NCI-H510A (cell line): ENCODE data around the gene ARIH1.

Experiments
- DNase-seq: peaks from one replicate; lab custom pipeline; 2025; lab: John Stamatoyannopoulos, UW

ARIH1 gene

DNA sequence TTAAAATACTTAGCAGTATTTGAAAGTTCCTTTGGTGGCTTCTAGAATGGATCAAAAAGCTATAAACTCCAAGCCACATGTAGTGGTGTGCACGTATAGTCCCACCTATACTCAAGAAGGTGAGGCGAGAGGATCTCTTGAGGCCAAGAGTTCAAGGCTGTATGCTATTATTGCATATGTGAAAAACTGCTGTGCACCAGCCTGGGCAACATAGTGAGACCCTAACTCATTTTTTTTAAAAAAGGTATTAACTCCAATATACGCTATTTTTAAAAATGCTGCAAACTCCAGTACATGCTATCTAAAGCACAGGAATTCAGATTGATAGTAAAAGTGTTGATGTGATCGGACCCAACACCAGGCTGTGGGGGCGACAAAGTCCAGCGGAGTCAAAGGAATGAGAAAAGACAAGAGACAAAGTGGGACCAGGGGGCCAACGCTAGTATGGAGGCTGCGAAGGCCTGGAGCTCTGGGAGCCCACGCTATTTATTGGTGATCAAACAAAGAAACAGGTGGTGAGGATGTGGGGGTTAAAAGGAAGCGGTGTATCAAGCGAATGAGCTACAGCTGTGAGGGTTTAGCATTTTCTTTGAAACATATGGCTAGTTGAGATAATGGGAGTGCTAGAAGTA lies 66.6 kb downstream of the ARIH1 start:
- no peak for DNase-seq

DNA sequence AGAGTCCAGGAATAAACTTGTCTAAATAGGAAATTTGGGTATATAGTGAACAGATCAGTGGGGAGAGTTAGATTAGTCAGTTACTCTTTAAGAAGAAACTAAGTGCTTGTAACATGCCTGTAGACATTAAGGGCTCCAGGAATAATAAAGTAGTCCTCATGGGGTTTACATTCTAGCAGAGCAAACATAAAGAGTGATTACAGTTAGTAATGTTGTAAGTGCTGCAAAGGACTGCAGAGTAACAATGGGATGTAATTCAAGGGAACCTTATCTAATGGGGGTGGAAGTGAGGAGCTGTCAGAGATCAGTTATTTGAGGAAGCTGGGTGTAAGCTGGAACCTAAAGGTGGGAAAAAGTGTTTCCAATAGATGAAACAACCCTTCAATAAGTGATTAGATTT lies 67.5 kb downstream of the ARIH1 start:
- no peak for DNase-seq

DNA sequence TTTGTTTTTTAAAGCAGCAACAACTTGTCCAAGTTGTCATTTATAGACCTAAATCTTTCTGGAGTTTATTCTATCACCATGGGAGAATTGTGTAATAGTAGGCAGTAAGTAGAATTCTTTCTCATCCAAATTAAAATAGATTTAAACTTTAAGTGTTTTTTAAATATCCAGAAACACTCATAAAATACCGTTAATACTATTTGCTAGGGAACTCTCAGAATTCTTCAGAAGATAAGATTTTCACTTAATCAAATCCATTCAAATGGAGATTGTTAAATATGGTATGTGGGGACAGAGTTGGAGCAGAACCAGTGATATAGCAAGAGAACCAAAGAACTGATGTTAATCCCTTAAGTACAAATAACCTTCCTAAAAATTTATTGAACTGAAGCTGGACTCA lies 71.0 kb downstream of the ARIH1 start:
- no peak for DNase-seq

DNA sequence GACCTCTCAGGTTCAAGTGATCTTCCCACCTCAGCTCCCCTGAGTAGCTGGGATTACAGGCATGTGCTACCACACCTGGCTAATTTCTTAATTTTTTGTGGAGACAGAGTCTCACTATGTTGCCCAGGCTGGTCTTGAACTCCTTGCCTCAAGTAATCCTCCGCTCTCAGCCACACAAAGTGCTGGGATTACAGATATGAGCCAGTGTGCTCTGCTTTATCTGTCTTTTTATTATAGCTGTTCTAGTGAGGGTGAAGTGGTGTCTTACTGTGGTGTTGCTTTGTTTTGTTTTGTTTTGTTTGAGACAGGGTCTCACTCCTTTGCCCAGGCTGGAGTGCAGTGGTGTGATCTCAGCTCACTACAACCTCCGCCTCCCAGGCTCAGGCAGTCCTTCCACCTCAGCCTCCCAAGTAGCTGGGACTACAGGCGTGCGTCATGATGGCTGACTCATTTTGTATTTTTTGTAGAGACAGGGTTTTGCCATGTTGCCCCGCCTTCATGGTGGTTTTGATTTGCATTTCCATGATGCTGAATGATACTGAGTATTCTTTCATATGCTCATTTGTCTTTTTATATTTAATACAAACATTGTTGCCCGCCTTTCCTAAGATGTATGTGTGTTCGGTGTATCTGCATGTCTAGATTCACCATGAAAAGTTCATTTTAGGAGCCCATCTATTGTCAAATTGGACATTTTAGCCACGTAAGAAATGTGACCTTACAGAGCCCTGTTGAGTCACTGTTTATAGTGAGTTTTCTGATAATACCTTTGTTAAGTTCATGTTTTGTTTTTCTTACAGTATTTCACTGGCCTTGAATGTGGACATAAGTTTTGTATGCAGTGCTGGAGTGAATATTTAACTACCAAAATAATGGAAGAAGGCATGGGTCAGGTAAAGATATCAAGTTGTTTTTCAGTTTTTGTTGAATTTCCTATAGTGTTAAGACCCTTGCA lies 80.6 kb downstream of the ARIH1 start:
- DNase-seq: no peak

DNA sequence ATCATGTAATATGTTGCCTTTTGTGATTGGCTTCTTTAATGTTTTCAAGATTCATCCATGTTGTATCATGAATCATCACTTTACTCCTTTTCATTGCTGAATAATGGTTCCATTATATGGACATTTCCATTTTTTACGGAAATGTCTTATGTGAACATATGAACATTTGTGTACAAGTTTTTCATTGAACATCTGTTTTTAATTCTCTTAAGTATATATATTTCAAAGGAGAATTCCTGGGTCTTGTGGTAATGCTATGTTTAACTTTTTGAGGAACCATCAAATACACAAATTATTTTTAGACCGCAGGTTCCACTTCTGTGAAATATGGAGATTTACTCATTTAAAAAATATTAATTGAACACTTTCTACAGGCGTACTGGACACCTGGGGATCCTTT lies 85.7 kb downstream of the ARIH1 start:
- DNase-seq: no peak

DNA sequence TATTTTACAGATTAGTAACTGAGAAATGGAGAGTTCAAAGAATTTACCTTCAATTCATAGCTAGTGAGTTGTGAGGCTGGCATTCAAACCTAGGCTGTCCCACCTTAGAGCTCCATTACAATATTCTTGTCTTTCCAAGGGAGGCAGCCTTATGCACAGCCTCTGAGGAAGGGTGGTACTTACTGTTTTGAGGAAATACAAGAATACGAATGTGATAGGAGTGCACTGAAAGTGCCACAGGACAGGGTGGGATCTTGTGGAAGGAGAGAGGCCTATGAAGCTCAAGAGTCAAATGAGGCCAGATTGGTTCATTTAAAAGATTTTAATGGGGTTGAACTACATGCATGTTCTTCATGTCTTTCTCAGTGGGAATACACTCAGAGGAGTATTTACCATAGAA lies 86.3 kb downstream of the ARIH1 start:
- DNase-seq: no peak

DNA sequence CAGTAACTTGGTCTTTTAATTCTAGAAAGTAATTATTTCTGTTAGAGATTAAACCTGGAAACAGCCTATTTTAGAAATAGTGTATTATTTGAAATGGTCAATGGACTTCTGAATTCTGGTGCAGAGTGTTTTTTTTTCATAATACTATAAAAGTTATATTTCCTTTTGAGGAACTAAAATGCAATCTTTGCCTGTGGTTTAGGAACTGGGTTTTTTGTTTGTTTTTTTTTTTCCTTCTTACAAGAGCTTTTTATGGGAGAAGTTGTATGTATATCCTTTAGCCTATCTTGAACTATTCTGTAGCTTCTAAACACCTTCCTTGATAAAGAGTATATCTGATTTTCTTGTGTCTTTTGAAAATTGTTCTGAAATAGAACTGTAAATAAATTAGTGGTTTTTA lies 88.3 kb downstream of the ARIH1 start:
- no peak for DNase-seq

DNA sequence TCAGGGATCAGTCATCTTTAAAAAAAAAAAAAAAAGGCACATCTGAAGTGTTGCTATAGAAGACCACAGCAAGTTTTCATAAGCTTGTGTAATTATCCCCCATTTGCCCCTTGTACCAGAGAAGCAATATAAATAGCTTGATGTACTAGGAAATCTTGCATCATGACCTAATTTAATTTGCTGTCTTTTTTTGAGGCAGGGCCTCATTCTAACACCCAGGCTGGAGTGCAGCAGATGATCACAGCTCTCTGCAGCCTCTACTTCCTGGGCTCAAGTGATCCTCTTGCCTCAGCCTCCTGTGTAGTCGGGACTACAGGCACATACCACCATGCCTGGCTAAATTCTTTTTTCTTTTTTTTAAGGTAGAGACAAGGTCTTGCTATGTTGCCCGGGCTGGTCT lies 88.7 kb downstream of the ARIH1 start:
- DNase-seq: no peak

DNA sequence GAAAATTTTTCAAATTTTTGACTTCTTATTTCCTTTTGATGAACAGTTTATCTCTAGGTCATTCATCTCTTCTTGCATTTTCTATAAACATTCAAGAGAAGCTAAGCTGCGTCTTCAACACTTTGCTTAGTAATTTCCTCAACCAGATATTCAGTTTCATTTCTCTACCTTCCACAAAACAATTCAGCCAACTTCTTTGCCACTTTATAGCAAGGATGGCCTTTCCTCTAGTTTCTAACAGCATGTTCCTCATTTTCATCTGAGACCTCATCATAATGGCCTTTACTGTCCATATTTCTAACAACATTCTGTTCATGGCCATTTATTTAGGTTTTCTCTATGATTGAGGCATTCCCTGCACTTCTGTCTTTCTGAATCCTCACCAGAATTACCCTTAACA lies 90.0 kb downstream of the ARIH1 start:
- DNase-seq: no peak

DNA sequence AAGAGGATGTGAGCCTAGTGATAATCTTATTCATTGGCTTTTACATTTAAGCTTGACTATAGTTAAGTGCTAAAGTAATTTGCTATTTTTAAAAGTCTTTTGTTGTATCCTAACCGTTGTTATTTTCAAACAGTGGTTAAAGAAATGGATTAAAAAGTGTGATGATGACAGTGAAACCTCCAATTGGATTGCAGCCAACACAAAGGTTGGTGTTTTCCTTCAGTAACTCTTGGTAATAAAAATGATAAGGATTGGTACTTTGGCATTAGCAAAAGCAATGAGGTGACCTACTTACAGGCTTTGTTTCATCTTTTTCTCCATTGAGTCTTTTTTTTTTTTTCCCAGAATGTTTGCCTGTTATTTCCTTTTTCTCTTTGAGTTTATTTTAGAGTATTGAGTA lies 92.8 kb downstream of the ARIH1 start:
- DNase-seq: no peak

DNA sequence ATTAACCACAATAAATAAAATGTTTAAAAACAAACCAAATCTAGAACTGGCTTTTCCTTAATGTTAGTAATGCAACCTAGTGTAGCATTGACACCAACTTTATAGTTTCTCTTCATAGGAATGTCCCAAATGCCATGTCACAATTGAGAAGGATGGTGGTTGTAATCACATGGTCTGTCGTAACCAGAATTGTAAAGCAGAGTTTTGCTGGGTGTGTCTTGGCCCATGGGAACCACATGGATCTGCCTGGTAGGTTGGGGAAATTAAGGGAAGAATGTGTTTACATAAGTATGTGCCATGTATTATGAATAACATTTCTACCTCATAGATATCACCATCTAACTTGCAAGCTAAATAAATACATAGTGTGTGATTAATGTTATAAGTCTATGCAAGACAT lies 95.9 kb downstream of the ARIH1 start:
- no peak for DNase-seq

DNA sequence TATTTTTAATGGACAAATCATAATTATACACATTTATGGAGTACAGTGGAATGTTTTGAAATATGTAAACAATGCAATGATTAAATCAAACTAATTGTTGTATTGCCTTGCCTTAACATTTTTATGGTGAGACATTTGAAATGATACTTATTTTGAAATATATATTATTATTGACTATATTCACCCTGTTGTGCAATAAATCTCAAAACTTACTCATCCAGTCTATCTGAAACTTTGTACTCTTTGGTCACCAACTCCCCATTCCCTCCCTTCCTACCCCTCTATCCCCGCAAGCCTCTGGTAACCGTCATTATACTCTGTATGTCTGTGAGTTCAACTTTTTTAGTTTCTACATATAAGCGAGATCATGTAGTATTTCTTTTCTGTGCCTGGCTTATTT lies 105.7 kb downstream of the ARIH1 start:
- no peak for DNase-seq

DNA sequence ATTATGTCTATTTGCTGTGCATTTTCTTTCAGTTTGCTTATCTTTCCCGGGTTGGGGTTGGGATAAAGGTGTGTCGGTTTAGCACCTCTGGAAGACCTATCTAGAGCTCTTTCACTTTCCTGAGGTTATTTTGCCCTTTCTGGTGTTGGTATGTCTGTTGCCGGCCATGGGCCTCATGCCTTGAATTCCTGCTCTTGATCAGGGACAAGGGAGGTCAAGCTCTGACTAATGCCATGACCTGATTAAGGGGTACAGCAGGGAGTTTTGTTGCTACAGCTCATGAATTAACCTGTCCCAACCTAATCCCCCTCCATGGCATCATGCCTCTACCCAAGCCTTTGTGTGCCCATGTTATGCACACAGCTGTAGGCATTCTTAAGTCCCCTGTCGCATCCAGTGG lies 109.9 kb downstream of the ARIH1 start:
- no peak for DNase-seq

DNA sequence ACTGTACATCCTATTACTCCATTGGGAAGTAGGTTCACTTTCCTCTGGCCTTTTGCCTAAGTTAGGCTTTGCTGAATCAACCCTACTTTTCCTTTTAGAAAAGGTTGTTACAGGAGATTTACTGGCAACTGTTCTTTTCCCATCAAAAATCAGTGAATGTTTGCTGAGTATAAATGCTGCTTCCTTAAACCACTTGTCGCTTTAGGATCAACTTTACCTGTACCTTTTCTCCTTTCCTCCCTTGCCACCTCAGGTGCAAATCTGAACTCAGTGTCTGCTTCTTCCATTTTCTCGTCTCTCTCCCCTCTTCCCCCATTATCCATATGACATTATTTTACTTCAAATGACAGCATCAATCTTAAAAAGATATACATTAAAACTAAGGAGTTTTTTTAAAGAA lies 110.9 kb downstream of the ARIH1 start:
- DNase-seq: no peak

DNA sequence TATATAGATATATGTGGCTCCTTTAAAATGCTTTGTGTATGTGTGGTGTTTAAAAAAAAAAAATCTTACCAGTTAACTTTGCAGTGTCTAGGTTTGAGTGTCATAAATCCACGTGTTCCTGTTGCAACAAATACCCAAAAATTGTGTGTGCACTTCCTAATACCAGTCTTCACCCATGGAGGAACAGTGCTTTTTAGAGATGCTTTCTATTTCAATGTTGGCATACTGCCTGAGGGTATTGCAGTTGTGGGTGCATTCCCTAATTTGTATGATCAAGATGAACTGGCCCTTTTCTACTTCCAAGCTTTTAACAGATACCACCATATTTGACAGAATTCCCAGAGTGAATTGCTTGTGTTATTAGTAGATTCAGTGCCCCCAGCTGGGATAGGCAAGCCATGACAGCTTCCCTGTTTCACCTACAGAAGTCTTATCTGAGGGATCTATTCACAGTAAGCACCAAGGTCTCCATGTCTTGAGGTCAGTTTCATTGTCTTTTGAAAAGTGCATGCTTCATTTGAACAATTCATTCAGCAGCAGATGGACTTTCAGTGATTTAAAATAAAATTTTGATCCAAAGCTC lies 111.4 kb downstream of the ARIH1 start:
- no peak for DNase-seq

DNA sequence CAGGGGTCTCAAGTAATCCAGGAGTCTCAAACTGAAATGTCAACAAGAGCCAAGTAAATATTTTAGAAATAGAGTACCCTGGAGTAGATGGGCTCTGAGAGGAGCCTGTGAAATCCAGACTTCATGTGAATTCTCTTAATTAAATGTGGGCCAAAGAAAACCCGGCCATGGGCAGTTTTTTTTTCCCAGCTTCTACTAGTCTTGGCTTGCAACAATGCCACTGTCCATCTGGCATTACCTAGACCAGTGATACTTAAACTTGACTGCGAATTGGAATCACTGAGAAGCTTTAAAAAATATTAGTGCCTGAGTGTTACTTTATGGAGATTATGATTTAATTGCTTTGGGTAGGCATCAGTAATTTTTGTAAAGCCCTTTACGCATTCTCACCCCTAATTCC lies 114.0 kb downstream of the ARIH1 start:
- DNase-seq: no peak

DNA sequence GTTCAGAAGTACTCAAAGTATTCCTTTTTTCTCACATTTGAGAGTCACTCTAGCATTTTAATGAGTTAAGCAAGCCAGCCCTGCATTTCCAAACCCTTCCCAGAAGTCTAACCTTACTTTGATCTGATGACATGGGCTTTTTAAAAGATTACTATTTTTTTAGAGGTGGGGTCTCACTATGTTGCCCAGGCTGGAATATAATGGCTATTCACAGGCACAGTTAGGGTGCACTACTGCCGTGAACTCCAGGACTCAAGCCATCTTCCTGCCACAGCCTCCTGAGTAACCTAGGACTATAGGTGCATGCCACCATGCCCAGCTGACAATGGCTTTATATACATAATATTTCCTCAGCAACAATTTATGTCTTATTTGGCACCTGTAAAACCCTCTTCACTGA lies 116.3 kb downstream of the ARIH1 start:
- DNase-seq: no peak

DNA sequence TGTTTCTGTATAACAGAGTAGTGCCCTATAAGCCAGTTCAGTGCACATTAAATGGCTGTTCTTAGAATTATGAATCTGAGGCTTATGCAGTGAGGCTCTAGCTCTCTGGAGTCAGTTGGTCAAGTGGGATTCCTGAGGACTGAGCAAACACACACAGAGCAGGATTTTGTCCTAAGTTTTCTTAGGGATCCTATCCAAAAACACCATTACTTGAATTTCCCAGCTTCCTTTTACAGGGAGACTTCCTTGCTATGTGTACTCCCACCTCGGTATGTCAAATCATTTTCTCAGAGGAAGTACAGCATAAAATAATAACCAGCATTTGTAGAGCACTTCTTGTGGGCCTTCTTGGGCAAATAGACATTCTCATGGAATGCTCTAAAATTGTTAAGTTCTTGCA lies 117.2 kb downstream of the ARIH1 start:
- DNase-seq: no peak

DNA sequence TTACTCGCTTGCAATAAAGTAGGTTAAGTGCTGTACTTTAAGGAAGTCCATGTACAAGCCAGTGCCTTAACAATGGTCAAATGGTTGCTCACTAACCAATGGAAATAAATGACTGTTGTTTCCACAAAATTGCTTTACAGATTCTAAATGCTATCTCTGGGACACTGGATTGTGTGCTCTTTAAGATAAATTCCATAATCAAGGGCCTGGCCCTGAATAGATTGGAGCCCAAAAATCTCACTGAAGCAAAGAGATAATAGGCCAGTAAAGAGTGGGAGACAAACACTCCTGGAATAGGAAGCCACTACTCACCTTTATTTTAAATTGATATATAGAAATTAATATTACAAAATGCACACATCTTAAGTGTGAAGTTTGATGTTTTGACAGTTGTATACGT lies 118.0 kb downstream of the ARIH1 start:
- no peak for DNase-seq

DNA sequence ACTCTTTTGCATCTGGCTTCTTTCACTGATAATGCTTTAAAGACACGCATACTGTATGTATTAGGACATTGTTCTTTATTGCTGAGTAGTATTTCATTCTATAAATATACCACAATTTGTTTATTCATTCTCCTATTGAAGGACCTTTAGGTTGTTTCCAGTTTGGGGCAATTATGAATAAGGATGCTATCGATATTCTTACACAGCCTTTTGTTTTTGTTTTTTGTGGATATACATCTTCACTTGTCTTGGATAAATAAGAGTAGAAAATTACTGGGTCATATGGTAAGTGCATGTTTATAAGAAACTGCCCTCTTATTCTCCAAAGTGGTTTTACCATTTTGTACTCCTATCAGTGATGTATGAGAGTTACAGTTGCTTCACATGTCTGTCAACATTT lies 118.5 kb downstream of the ARIH1 start:
- no peak for DNase-seq

DNA sequence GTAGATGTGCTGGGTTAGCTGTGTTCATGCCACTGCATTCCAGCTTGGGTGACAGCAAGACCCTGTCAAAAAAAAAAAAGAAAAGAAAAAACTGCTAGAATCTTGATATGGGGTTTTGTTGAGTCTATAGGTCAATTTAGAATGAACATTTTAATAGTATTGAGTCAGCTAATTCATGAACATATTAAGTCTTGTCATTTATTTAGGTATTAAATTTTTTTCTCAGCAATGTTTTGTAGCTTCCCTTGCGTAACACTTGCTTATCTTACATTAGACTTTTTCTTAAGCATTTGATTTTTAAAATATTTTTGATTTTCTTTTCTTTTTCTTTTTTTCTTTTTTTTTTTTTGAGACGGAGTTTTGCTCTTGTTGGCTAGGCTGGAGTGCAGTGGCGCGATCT lies 119.7 kb downstream of the ARIH1 start:
- no peak for DNase-seq

DNA sequence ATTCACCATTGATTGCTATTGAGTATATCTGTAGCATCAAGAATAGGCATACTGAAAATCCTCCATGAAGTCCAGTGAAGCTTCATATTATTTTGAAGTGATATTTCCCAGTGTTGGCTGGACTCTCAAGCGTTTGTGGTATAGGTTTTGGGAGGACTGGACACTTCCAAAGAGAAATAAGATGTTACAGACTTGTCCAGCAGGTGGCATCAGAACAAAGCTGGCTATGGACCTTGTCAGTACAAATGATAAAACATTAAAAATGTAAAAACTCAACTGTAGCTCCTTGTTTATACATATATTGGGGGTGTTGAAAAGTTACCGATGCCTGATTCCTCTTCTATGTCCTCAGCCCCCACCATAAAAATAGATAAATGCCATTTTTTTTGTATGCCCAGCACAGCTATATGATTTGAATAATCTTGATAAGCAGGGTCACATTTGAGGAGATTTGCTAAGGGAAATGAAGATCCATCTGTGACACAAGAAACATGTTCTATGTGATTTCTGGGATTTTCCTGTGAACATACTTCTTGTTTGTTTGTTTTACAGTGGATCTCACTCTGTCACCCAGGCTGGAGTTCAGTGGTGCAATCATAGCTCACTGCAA lies 125.8 kb downstream of the ARIH1 start:
- DNase-seq: no peak

DNA sequence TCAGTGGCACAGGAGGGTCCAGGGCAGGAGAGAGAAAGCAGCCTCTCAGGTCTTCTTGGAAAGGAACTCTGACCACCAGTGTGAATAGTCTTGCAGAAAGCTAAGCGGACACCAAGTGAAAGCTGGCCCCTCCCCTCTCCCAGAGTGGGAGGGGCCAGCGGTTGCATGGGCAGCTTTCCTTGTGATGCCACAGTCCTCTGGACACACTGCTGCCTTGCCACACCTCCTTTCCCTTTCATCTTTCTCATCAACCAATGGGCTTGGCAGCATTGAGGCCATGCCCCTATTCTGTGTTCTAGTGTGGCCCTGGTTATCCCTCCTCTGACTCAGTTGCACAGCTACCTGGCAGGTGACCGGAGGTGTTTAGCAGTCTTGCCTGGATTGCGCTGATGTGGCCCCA lies 130.7 kb downstream of the ARIH1 start:
- DNase-seq: no peak
